GM18951 (cell line): ENCODE data around the gene CCR5.

Source experiments
- POLR2A ChIP-seq: IDR thresholded peaks from 4 replicates; pipeline ENCODE4 v1.6.1; 2011; ENCODE audit warnings: mild to moderate bottlenecking; ENCODE audit not compliant: insufficient read length, insufficient read depth; ENCODE audit errors: extremely low read depth
- in situ Hi-C: fragments of 300-500 bp; cut with MboI; formaldehyde crosslinking; loops from one replicate; pipeline ENCODE4 v1.12.0; 2022; ENCODE audit warnings: low sequenced_read_pairs, mixed read lengths, inconsistent platforms; ENCODE audit not compliant: unreplicated experiment

Gene CCR5

GRCh38 chr3:46350262-46350565 lies 20.5 kb upstream of the CCR5 start:
- in situ Hi-C loops, result loop anchor here (5.0 kb wide), 1 partner anchor 263 kb away; no protein-coding TSS in a partner anchor
- no peak for TF ChIP-seq POLR2A

- no peak for TF ChIP-seq POLR2A
- in situ Hi-C loops, result loop anchor here (5.0 kb wide), 1 partner anchor 264 kb away; no protein-coding TSS in a partner anchor
These were observed 19.1 kb upstream of the CCR5 start for GRCh38 chr3:46351646-46352045.

- TF ChIP-seq POLR2A, result no peak
- in situ Hi-C loops, result loop anchor here (5.0 kb wide), 1 partner anchor 266 kb away; no protein-coding TSS in a partner anchor
These were observed 17.7 kb upstream of the CCR5 start for GRCh38 chr3:46353090-46353489.

- TF ChIP-seq POLR2A, result no peak
- in situ Hi-C loops, result loop anchor here (5.0 kb wide), 1 partner anchor 267 kb away; no protein-coding TSS in a partner anchor
These were observed 16.9 kb upstream of the CCR5 start, which contains the start of gene CCR2 for GRCh38 chr3:46353647-46354410. TSS of gene CCR2 (plus strand) at chr3:46354111. CDS start at chr3:46357528, 3,417 bp downstream.

- in situ Hi-C loops, result loop anchor here (5.0 kb wide), 1 partner anchor 267 kb away; no protein-coding TSS in a partner anchor
- no peak for TF ChIP-seq POLR2A
These were observed 16.3 kb upstream of the CCR5 start for GRCh38 chr3:46354478-46354877.

- no peak for TF ChIP-seq POLR2A
- in situ Hi-C loops, result loop anchor here (5.0 kb wide), 1 partner anchor 268 kb away; no protein-coding TSS in a partner anchor
These were observed 15.8 kb upstream of the CCR5 start for GRCh38 chr3:46354984-46355383.

- in situ Hi-C loops, result no loop called here
These were observed 14.5 kb upstream of the CCR5 start for GRCh38 chr3:46356276-46356675.

GRCh38 chr3:46356909-46357308 lies 13.8 kb upstream of the CCR5 start:
- TF ChIP-seq POLR2A, result no peak
- in situ Hi-C loops, result no loop called here

More at GRCh38 chr3:46356276-46356675, 14.5 kb upstream of the CCR5 start:
- no peak for TF ChIP-seq POLR2A

- in situ Hi-C loops, result no loop called here
- no peak for TF ChIP-seq POLR2A
These were observed 12.3 kb upstream of the CCR5 start for GRCh38 chr3:46358466-46358865.

GRCh38 chr3:46359733-46360493 lies 10.8 kb upstream of the CCR5 start:
- TF ChIP-seq POLR2A, result no peak
- in situ Hi-C loops, result no loop called here

GRCh38 chr3:46360907-46361306 lies 9.8 kb upstream of the CCR5 start:
- TF ChIP-seq POLR2A, result no peak

GRCh38 chr3:46361408-46362283 lies 9.1 kb upstream of the CCR5 start:
- in situ Hi-C loops, result no loop called here
- no peak for TF ChIP-seq POLR2A

More at GRCh38 chr3:46360907-46361306, 9.8 kb upstream of the CCR5 start:
- in situ Hi-C loops, result no loop called here

- in situ Hi-C loops, result no loop called here
- no peak for TF ChIP-seq POLR2A
These were observed 5.7 kb upstream of the CCR5 start for GRCh38 chr3:46365041-46365440.
